ENCODE measurements around the gene EMP1. TPM values are rescaled to one million over a fixed set of nuclear protein-coding genes. Genes with fewer than 3 reads are reported as not detected.

EMP1 gene
- total and polyA plus RNA-seq, 2 experiments from 2014 or later, result 0.07 to 0.39 TPM

- no peak overlapping the region for H3K27ac ChIP-seq (ENCODE audit: low read depth)
- 0 out of 2 replicates have a peak, but pooled peaks cover 6% of the 10 kb centered on the region for H3F3A ChIP-seq (replicated peaks; ENCODE audit: low read depth)
- no peaks in the 10 kb centered on the region for H3K79me2 ChIP-seq (replicated peaks; ENCODE audit: insufficient read depth)
- H4K20me1 ChIP-seq (replicated peaks; ENCODE audit: insufficient read depth), result no peaks in the 10 kb centered on the region
- Mint-ChIP-seq H3K4me3 (no peak overlapping the region), H3K4me1 (peaks cover 55% of the 10 kb centered on the region), H3K9me3 (no peaks in the 10 kb centered on the region), H3K27me3 (ENCODE audit: insufficient read depth, low read depth, poor library complexity) (peaks cover 10% of the 10 kb centered on the region), H3K27ac (no peak overlapping the region; the same call in 1 of the 2 replicates), H3K36me3 (ENCODE audit: low read depth) (no peaks in the 10 kb centered on the region)
- H3K27me3 ChIP-seq (ENCODE audit: insufficient read depth), result no peaks in the 10 kb centered on the region
- H3K36me3 ChIP-seq (ENCODE audit: insufficient read depth), result no peaks in the 10 kb centered on the region
- H2AFZ ChIP-seq, result peak overlapping the region; percentile 28; the same call in 1 of the 2 replicates
- DNase-seq (ENCODE audit: low spot score) (no peak), ATAC-seq (no peak)
- TF ChIP-seq NANOG (IDR thresholded peaks at IDR 0.05; ENCODE audit: borderline replicate concordance) (no peak), EZH2phosphoT487 (IDR thresholded peaks at IDR 0.05; ENCODE audit: unreplicated experiment) (no peak), POLR2AphosphoS5 (IDR thresholded peaks at IDR 0.05; ENCODE audit: low read depth) (no peak), JUNB (IDR thresholded peaks at IDR 0.05; ENCODE audit: unreplicated experiment) (no peak), CTCF (conservative IDR thresholded peaks at IDR 0.05; ENCODE audit: low read depth in 2 of 2) (no peak), ZNF331 (CRISPR knock-in tag; IDR thresholded peaks at IDR 0.05; ENCODE audit: low read depth) (no peak), ETS1 (IDR thresholded peaks at IDR 0.05) (no peak), STAT1 (IDR thresholded peaks at IDR 0.05; ENCODE audit: unreplicated experiment) (no peak), EZH2 (IDR thresholded peaks at IDR 0.05; ENCODE audit: low read depth, unreplicated experiment) (no peak), REST (IDR thresholded peaks at IDR 0.05; ENCODE audit: unreplicated experiment) (no peak), ZNF114 (CRISPR knock-in tag; IDR thresholded peaks at IDR 0.05) (no peak), ZNF462 (CRISPR knock-in tag; IDR thresholded peaks at IDR 0.05) (no peak), CREB1 (CRISPR knock-in tag; IDR thresholded peaks at IDR 0.05; ENCODE audit: low read depth) (no peak)
- peaks cover 36% of the 10 kb centered on the region for H3K4me1 ChIP-seq (ENCODE audit: insufficient read depth)
- H3K4me3 ChIP-seq, result no peak overlapping the region
- no peak overlapping the region for H3K4me2 ChIP-seq
- 0 out of 2 replicates have a peak, but pooled peaks cover 4% of the 10 kb centered on the region for H3K9me2 ChIP-seq (ENCODE audit: insufficient read depth)
These were observed 18.6 kb upstream of the EMP1 start for GRCh38 chr12:13177906-13178305.

All from GM23338 (cell line).